Skeletal muscle tissue (tissue), 4 donors: ENCODE measurements around the gene CIPC. TPM values are rescaled to one million over a fixed set of nuclear protein-coding genes. Genes with fewer than 3 reads are reported as not detected.

Experiments used
- H3K27ac ChIP-seq: one replicate; pipeline ENCODE4 v1.7.0; 2013; ENCODE audit warnings: mild to moderate bottlenecking, low read depth, low read length, inconsistent platforms
- H3K27me3 ChIP-seq, 3 donors: one replicate each; pipeline ENCODE4 v1.7.0; 2013; ENCODE audit warnings: low read length in 3 of 3; ENCODE audit not compliant: control insufficient read depth in 3 of 3, insufficient read depth in 3 of 3
- H3K36me3 ChIP-seq, 3 donors: one replicate each; pipeline ENCODE4 v1.7.0; 2013; ENCODE audit warnings: low read length in 3 of 3; ENCODE audit not compliant: control insufficient read depth in 3 of 3, insufficient read depth in 3 of 3
- H3K4me1 ChIP-seq, 3 donors: one replicate each; pipeline ENCODE4 v1.7.0; 2013; ENCODE audit warnings: low read length in 3 of 3, mild to moderate bottlenecking in 3 of 3; ENCODE audit not compliant: control insufficient read depth in 3 of 3, insufficient read depth in 3 of 3
- H3K4me3 ChIP-seq, 3 donors: one replicate each; pipeline ENCODE4 v1.7.0; 2013; ENCODE audit warnings: low read length in 3 of 3
- H3K9ac ChIP-seq, 3 donors: one replicate each; pipeline ENCODE4 v1.7.0; 2013; ENCODE audit warnings: low read length in 3 of 3, mild to moderate bottlenecking in 3 of 3, moderate library complexity in 2 of 3, low read depth in 1 of 3
- H3K9me3 ChIP-seq, 3 donors: one replicate each; pipeline ENCODE4 v1.7.0; 2013; ENCODE audit warnings: low read length in 3 of 3; ENCODE audit not compliant: control insufficient read depth in 3 of 3
- total RNA-seq: library from RNA; depleted of rRNA; stranded (reverse); fragments of >200 nt; gene quantifications from one replicate; pipeline ENCODE4 v1.2.3, GENCODE V29; 2014
- donor health status: Osteomylitis.

CIPC gene
- total RNA-seq, 1 donor from 2014 or later: 13.6 TPM

GRCh38 chr14:77157740-77158139 lies 59.7 kb downstream of the CIPC start:
- Histone ChIP-seq H3K9ac (peak overlapping the region in 1 of 3 donors; percentile 45), H3K4me1 (peaks cover 10 to 25% (median 20%) of the 10 kb centered on the region in 3 donors), H3K36me3 (no peaks in the 10 kb centered on the region), H3K9me3 (no peaks in the 10 kb centered on the region), H3K27ac (peak overlapping the region; percentile 33), H3K27me3 (peaks cover 3 to 6% (median 4%) of the 10 kb centered on the region in 3 donors), H3K4me3 (peak overlapping the region in 2 of 3 donors; percentile 51 to 56)

GRCh38 chr14:77158175-77158881 lies 60.3 kb downstream of the CIPC start:
- H3K4me3 ChIP-seq: peak overlapping the region in 2 of 3 donors; percentile 51 to 56
- H3K9ac ChIP-seq: peak overlapping the region in 1 of 3 donors; percentile 45
- no peaks in the 10 kb centered on the region for H3K9me3 ChIP-seq
- peak overlapping the region; percentile 33 for H3K27ac ChIP-seq
- no peaks in the 10 kb centered on the region for H3K36me3 ChIP-seq
- peaks cover 3 to 6% (median 4%) of the 10 kb centered on the region in 3 donors for H3K27me3 ChIP-seq
- H3K4me1 ChIP-seq: peaks cover 10 to 25% (median 20%) of the 10 kb centered on the region in 3 donors

GRCh38 chr14:77158882-77159255 lies 60.8 kb downstream of the CIPC start:
- H3K9ac ChIP-seq: no peak overlapping the region
- peaks cover 10 to 25% (median 20%) of the 10 kb centered on the region in 3 donors for H3K4me1 ChIP-seq
- peaks cover 3 to 6% (median 4%) of the 10 kb centered on the region in 3 donors for H3K27me3 ChIP-seq

GRCh38 chr14:77161011-77161410 lies 63.0 kb downstream of the CIPC start:
- H3K27me3 ChIP-seq: peaks cover 0 to 6% (median 3%) of the 10 kb centered on the region in 3 donors
- H3K36me3 ChIP-seq: no peaks in the 10 kb centered on the region
- no peak overlapping the region for H3K4me3 ChIP-seq
- no peak overlapping the region for H3K9ac ChIP-seq
- peaks cover 10 to 16% (median 14%) of the 10 kb centered on the region in 3 donors for H3K4me1 ChIP-seq
- no peak overlapping the region for H3K27ac ChIP-seq
- H3K9me3 ChIP-seq: no peaks in the 10 kb centered on the region

More at GRCh38 chr14:77158882-77159255, 60.8 kb downstream of the CIPC start:
- Histone ChIP-seq H3K36me3 (no peaks in the 10 kb centered on the region), H3K27ac (peak overlapping the region; percentile 33), H3K9me3 (no peaks in the 10 kb centered on the region), H3K4me3 (peak overlapping the region in 1 of 3 donors; percentile 51)

Other genes starting within 250 kb of the CIPC start
- gene IRF2BPL, start 69.5 kb upstream of the CIPC start, total RNA-seq: 20.9 TPM
- gene ZDHHC22, start 43.5 kb downstream of the CIPC start, total RNA-seq: 0.52 TPM
- gene TMEM63C, start 83.5 kb downstream of the CIPC start, total RNA-seq: 3.1 TPM
- not detected for gene NGB, start 172.9 kb downstream of the CIPC start, total RNA-seq
- 14.6 TPM for gene POMT2, start 222.6 kb downstream of the CIPC start, total RNA-seq
- 25.1 TPM for gene GSTZ1, start 222.8 kb downstream of the CIPC start, total RNA-seq